ENCODE results near the gene ZFP92. TPM values are rescaled to one million over a fixed set of nuclear protein-coding genes. Genes with fewer than 3 reads are reported as not detected.

Gene ZFP92
- polyA plus RNA-seq, 2 donors = 0.04 to 0.05 TPM

- Histone ChIP-seq H3K4me1 (ENCODE audit: control insufficient read depth in 2 of 2, insufficient read depth in 2 of 2, low read length in 1 of 2) (peaks cover 0 to 5% of the 10 kb centered on the region in 2 donors), H3K4me3 (ENCODE audit: low read depth in 1 of 2, low read length in 2 of 2) (no peak overlapping the region), H3K27ac (ENCODE audit: low read depth in 2 of 2, low read length in 1 of 2) (no peak overlapping the region), H3K27me3 (ENCODE audit: control insufficient read depth in 1 of 2, insufficient read depth in 2 of 2, low read length in 2 of 2) (no peaks in the 10 kb centered on the region), H3K9me3 (ENCODE audit: control insufficient read depth in 2 of 2, insufficient read depth in 1 of 2, low read depth in 1 of 2, low read length in 1 of 2) (no peaks in the 10 kb centered on the region), H3K36me3 (ENCODE audit: control insufficient read depth in 2 of 2, insufficient read depth in 2 of 2, low read length in 1 of 2) (no peaks in the 10 kb centered on the region)
- 77 to 82% methylated on average over 5 of the region's 5 CpGs for WGBS, 2 donors
These were observed 31.2 kb downstream of the ZFP92 start for GRCh38 chrX:153442463-153442862.

GRCh38 chrX:153443476-153444332, 32.4 kb downstream of the ZFP92 start:
- Histone ChIP-seq H3K9me3 (ENCODE audit: control insufficient read depth in 2 of 2, insufficient read depth in 1 of 2, low read depth in 1 of 2, low read length in 1 of 2) (no peaks in the 10 kb centered on the region), H3K27ac (ENCODE audit: low read depth in 2 of 2, low read length in 1 of 2) (no peak overlapping the region), H3K27me3 (ENCODE audit: control insufficient read depth in 1 of 2, insufficient read depth in 2 of 2, low read length in 2 of 2) (no peaks in the 10 kb centered on the region), H3K36me3 (ENCODE audit: control insufficient read depth in 2 of 2, insufficient read depth in 2 of 2, low read length in 1 of 2) (no peaks in the 10 kb centered on the region), H3K4me3 (ENCODE audit: low read depth in 1 of 2, low read length in 2 of 2) (no peak overlapping the region), H3K4me1 (ENCODE audit: control insufficient read depth in 2 of 2, insufficient read depth in 2 of 2, low read length in 1 of 2) (peaks cover 0 to 5% of the 10 kb centered on the region in 2 donors)
- WGBS, 2 donors = 82 to 83% methylated on average over 25 of the region's 25 CpGs

GRCh38 chrX:153444333-153445011, 33.2 kb downstream of the ZFP92 start:
- Histone ChIP-seq H3K4me1 (ENCODE audit: control insufficient read depth in 2 of 2, insufficient read depth in 2 of 2, low read length in 1 of 2) (peaks cover 0 to 5% of the 10 kb centered on the region in 2 donors), H3K36me3 (ENCODE audit: control insufficient read depth in 2 of 2, insufficient read depth in 2 of 2, low read length in 1 of 2) (no peaks in the 10 kb centered on the region), H3K4me3 (ENCODE audit: low read depth in 1 of 2, low read length in 2 of 2) (no peak overlapping the region), H3K9me3 (ENCODE audit: control insufficient read depth in 2 of 2, insufficient read depth in 1 of 2, low read depth in 1 of 2, low read length in 1 of 2) (no peaks in the 10 kb centered on the region), H3K27ac (ENCODE audit: low read depth in 2 of 2, low read length in 1 of 2) (no peak overlapping the region), H3K27me3 (ENCODE audit: control insufficient read depth in 1 of 2, insufficient read depth in 2 of 2, low read length in 2 of 2) (no peaks in the 10 kb centered on the region)
- 87 to 89% methylated on average over 32 to 37 of the region's 37 CpGs for WGBS, 2 donors

GRCh38 chrX:153445106-153445855, 34.0 kb downstream of the ZFP92 start:
- H3K9me3 ChIP-seq (ENCODE audit: control insufficient read depth in 2 of 2, insufficient read depth in 1 of 2, low read depth in 1 of 2, low read length in 1 of 2) = no peaks in the 10 kb centered on the region
- H3K27me3 ChIP-seq (ENCODE audit: control insufficient read depth in 1 of 2, insufficient read depth in 2 of 2, low read length in 2 of 2) = no peaks in the 10 kb centered on the region
- H3K4me1 ChIP-seq (ENCODE audit: control insufficient read depth in 2 of 2, insufficient read depth in 2 of 2, low read length in 1 of 2) = peaks cover 0 to 5% of the 10 kb centered on the region in 2 donors
- H3K27ac ChIP-seq (ENCODE audit: low read depth in 2 of 2, low read length in 1 of 2) = no peak overlapping the region
- H3K4me3 ChIP-seq (ENCODE audit: low read depth in 1 of 2, low read length in 2 of 2) = no peak overlapping the region
- no peaks in the 10 kb centered on the region for H3K36me3 ChIP-seq (ENCODE audit: control insufficient read depth in 2 of 2, insufficient read depth in 2 of 2, low read length in 1 of 2)
- 80 to 86% methylated on average over 33 to 35 of the region's 35 CpGs for WGBS, 2 donors

- Histone ChIP-seq H3K27me3 (ENCODE audit: control insufficient read depth in 1 of 2, insufficient read depth in 2 of 2, low read length in 2 of 2) (no peaks in the 10 kb centered on the region), H3K36me3 (ENCODE audit: control insufficient read depth in 2 of 2, insufficient read depth in 2 of 2, low read length in 1 of 2) (no peaks in the 10 kb centered on the region), H3K27ac (ENCODE audit: low read depth in 2 of 2, low read length in 1 of 2) (no peak within 1 kb of the TSS), H3K4me1 (ENCODE audit: control insufficient read depth in 2 of 2, insufficient read depth in 2 of 2, low read length in 1 of 2) (peaks cover 0 to 5% of the 10 kb centered on the region in 2 donors), H3K4me3 (ENCODE audit: low read depth in 1 of 2, low read length in 2 of 2) (no peak within 1 kb of the TSS), H3K9me3 (ENCODE audit: control insufficient read depth in 2 of 2, insufficient read depth in 1 of 2, low read depth in 1 of 2, low read length in 1 of 2) (no peaks in the 10 kb centered on the region)
- 73 to 74% methylated on average over 28 to 30 of the region's 30 CpGs for WGBS, 2 donors
These were observed 34.8 kb downstream of the ZFP92 start, which contains the start of gene TREX2 for GRCh38 chrX:153445856-153446635. TSS of gene TREX2 (minus strand) at chrX:153446056. CDS start at chrX:153445430, 626 bp downstream.

- no peak overlapping the region for H3K4me3 ChIP-seq (ENCODE audit: low read depth in 1 of 2, low read length in 2 of 2)
- H3K36me3 ChIP-seq (ENCODE audit: control insufficient read depth in 2 of 2, insufficient read depth in 2 of 2, low read length in 1 of 2) = no peaks in the 10 kb centered on the region
- H3K9me3 ChIP-seq (ENCODE audit: control insufficient read depth in 2 of 2, insufficient read depth in 1 of 2, low read depth in 1 of 2, low read length in 1 of 2) = no peaks in the 10 kb centered on the region
- H3K27me3 ChIP-seq (ENCODE audit: control insufficient read depth in 1 of 2, insufficient read depth in 2 of 2, low read length in 2 of 2) = no peaks in the 10 kb centered on the region
- peaks cover 0 to 5% of the 10 kb centered on the region in 2 donors for H3K4me1 ChIP-seq (ENCODE audit: control insufficient read depth in 2 of 2, insufficient read depth in 2 of 2, low read length in 1 of 2)
- 85 to 87% methylated on average over 10 of the region's 10 CpGs for WGBS, 2 donors
- H3K27ac ChIP-seq (ENCODE audit: low read depth in 2 of 2, low read length in 1 of 2) = no peak overlapping the region
These were observed 35.3 kb downstream of the ZFP92 start for GRCh38 chrX:153446636-153446936.

GRCh38 chrX:153446950-153447580, 35.8 kb downstream of the ZFP92 start:
- Histone ChIP-seq H3K4me1 (ENCODE audit: control insufficient read depth in 2 of 2, insufficient read depth in 2 of 2, low read length in 1 of 2) (peaks cover 0 to 5% of the 10 kb centered on the region in 2 donors), H3K4me3 (ENCODE audit: low read depth in 1 of 2, low read length in 2 of 2) (no peak overlapping the region), H3K27ac (ENCODE audit: low read depth in 2 of 2, low read length in 1 of 2) (no peak overlapping the region), H3K9me3 (ENCODE audit: control insufficient read depth in 2 of 2, insufficient read depth in 1 of 2, low read depth in 1 of 2, low read length in 1 of 2) (no peaks in the 10 kb centered on the region), H3K36me3 (ENCODE audit: control insufficient read depth in 2 of 2, insufficient read depth in 2 of 2, low read length in 1 of 2) (no peaks in the 10 kb centered on the region), H3K27me3 (ENCODE audit: control insufficient read depth in 1 of 2, insufficient read depth in 2 of 2, low read length in 2 of 2) (no peaks in the 10 kb centered on the region)
- WGBS, 2 donors = 90 to 91% methylated on average over 16 to 17 of the region's 17 CpGs

GRCh38 chrX:153447581-153447960, 36.3 kb downstream of the ZFP92 start:
- Histone ChIP-seq H3K27me3 (ENCODE audit: control insufficient read depth in 1 of 2, insufficient read depth in 2 of 2, low read length in 2 of 2) (no peaks in the 10 kb centered on the region), H3K9me3 (ENCODE audit: control insufficient read depth in 2 of 2, insufficient read depth in 1 of 2, low read depth in 1 of 2, low read length in 1 of 2) (no peaks in the 10 kb centered on the region), H3K36me3 (ENCODE audit: control insufficient read depth in 2 of 2, insufficient read depth in 2 of 2, low read length in 1 of 2) (no peaks in the 10 kb centered on the region), H3K27ac (ENCODE audit: low read depth in 2 of 2, low read length in 1 of 2) (no peak overlapping the region), H3K4me1 (ENCODE audit: control insufficient read depth in 2 of 2, insufficient read depth in 2 of 2, low read length in 1 of 2) (peaks cover 0 to 5% of the 10 kb centered on the region in 2 donors), H3K4me3 (ENCODE audit: low read depth in 1 of 2, low read length in 2 of 2) (no peak overlapping the region)
- WGBS, 2 donors = 84 to 89% methylated on average over 8 of the region's 8 CpGs
